ENCODE data around the gene CFL1. TPM values are rescaled to one million over a fixed set of nuclear protein-coding genes. Genes with fewer than 3 reads are reported as not detected.

CFL1 gene
- total and polyA plus RNA-seq, 4 donors = 472 to 1,371 (median 1,022) TPM

GRCh38 chr11:65817835-65818680 lies 39.9 kb downstream of the CFL1 start:
- peaks cover 3% of the 10 kb centered on the region for H3K36me3 ChIP-seq (ENCODE audit: control insufficient read depth, insufficient read depth, low read length)
- peak overlapping the region; percentile 56 for H3K4me3 ChIP-seq (ENCODE audit: low read depth, low read length)
- H3K27me3 ChIP-seq (ENCODE audit: control insufficient read depth, insufficient read depth, low read length) = no peaks in the 10 kb centered on the region
- no peak overlapping the region for H3K27ac ChIP-seq (ENCODE audit: low read depth, low read length)
- DNase-seq (ENCODE audit: low read depth in 4 of 6, low spot score in 6 of 6) = peak; percentile 61 to 95 (median 84)
- H3K4me1 ChIP-seq (ENCODE audit: control insufficient read depth, insufficient read depth, low read length) = peaks cover 12% of the 10 kb centered on the region
- 6% methylated on average over 73 of the region's 74 CpGs for WGBS (ENCODE audit: insufficient coverage)
- no peaks in the 10 kb centered on the region for H3K9me3 ChIP-seq (ENCODE audit: control insufficient read depth, insufficient read depth, low read length)

- Histone ChIP-seq H3K4me3 (ENCODE audit: low read depth, low read length) (peak overlapping the region; percentile 56), H3K9me3 (ENCODE audit: control insufficient read depth, insufficient read depth, low read length) (no peaks in the 10 kb centered on the region), H3K27me3 (ENCODE audit: control insufficient read depth, insufficient read depth, low read length) (no peaks in the 10 kb centered on the region), H3K27ac (ENCODE audit: low read depth, low read length) (no peak overlapping the region), H3K36me3 (ENCODE audit: control insufficient read depth, insufficient read depth, low read length) (peaks cover 3% of the 10 kb centered on the region), H3K4me1 (ENCODE audit: control insufficient read depth, insufficient read depth, low read length) (peaks cover 12% of the 10 kb centered on the region)
- peak in 1 of 6 donors; percentile 39 for DNase-seq (ENCODE audit: low read depth in 4 of 6, low spot score in 6 of 6)
- 93% methylated on average over 3 of the region's 5 CpGs for WGBS (ENCODE audit: insufficient coverage)
These were observed 40.6 kb downstream of the CFL1 start for GRCh38 chr11:65817312-65817834.

- H3K9me3 ChIP-seq (ENCODE audit: control insufficient read depth, insufficient read depth, low read length) = no peaks in the 10 kb centered on the region
- no peak for DNase-seq (ENCODE audit: low read depth in 4 of 6, low spot score in 6 of 6)
- H3K4me1 ChIP-seq (ENCODE audit: control insufficient read depth, insufficient read depth, low read length) = peaks cover 15% of the 10 kb centered on the region
- H3K36me3 ChIP-seq (ENCODE audit: control insufficient read depth, insufficient read depth, low read length) = peaks cover 3% of the 10 kb centered on the region
- WGBS (ENCODE audit: insufficient coverage) = 94% methylated on average over 3 of the region's 3 CpGs
- H3K4me3 ChIP-seq (ENCODE audit: low read depth, low read length) = no peak overlapping the region
- no peak overlapping the region for H3K27ac ChIP-seq (ENCODE audit: low read depth, low read length)
- H3K27me3 ChIP-seq (ENCODE audit: control insufficient read depth, insufficient read depth, low read length) = no peaks in the 10 kb centered on the region
These were observed 41.3 kb downstream of the CFL1 start for GRCh38 chr11:65816696-65817095.

GRCh38 chr11:65814986-65815565 lies 42.9 kb downstream of the CFL1 start:
- H3K4me1 ChIP-seq (ENCODE audit: control insufficient read depth, insufficient read depth, low read length) = peaks cover 18% of the 10 kb centered on the region
- H3K36me3 ChIP-seq (ENCODE audit: control insufficient read depth, insufficient read depth, low read length) = peaks cover 3% of the 10 kb centered on the region
- DNase-seq (ENCODE audit: low read depth in 4 of 6, low spot score in 6 of 6) = no peak
- 75% methylated on average over 14 of the region's 16 CpGs for WGBS (ENCODE audit: insufficient coverage)
- no peak overlapping the region for H3K4me3 ChIP-seq (ENCODE audit: low read depth, low read length)
- no peak overlapping the region for H3K27ac ChIP-seq (ENCODE audit: low read depth, low read length)
- H3K27me3 ChIP-seq (ENCODE audit: control insufficient read depth, insufficient read depth, low read length) = no peaks in the 10 kb centered on the region
- H3K9me3 ChIP-seq (ENCODE audit: control insufficient read depth, insufficient read depth, low read length) = no peaks in the 10 kb centered on the region

GRCh38 chr11:65814131-65814985 lies 43.6 kb downstream of the CFL1 start:
- no peaks in the 10 kb centered on the region for H3K27me3 ChIP-seq (ENCODE audit: control insufficient read depth, insufficient read depth, low read length)
- H3K27ac ChIP-seq (ENCODE audit: low read depth, low read length) = no peak overlapping the region
- peaks cover 18% of the 10 kb centered on the region for H3K4me1 ChIP-seq (ENCODE audit: control insufficient read depth, insufficient read depth, low read length)
- DNase-seq (ENCODE audit: low read depth in 4 of 6, low spot score in 6 of 6) = peak in 2 of 6 donors; percentile 24 to 37
- 74% methylated on average over 7 of the region's 18 CpGs for WGBS (ENCODE audit: insufficient coverage)
- H3K36me3 ChIP-seq (ENCODE audit: control insufficient read depth, insufficient read depth, low read length) = peaks cover 3% of the 10 kb centered on the region
- H3K9me3 ChIP-seq (ENCODE audit: control insufficient read depth, insufficient read depth, low read length) = no peaks in the 10 kb centered on the region
- no peak overlapping the region for H3K4me3 ChIP-seq (ENCODE audit: low read depth, low read length)

- Histone ChIP-seq H3K9me3 (ENCODE audit: control insufficient read depth, insufficient read depth, low read length) (no peaks in the 10 kb centered on the region), H3K4me1 (ENCODE audit: control insufficient read depth, insufficient read depth, low read length) (peaks cover 9% of the 10 kb centered on the region), H3K27me3 (ENCODE audit: control insufficient read depth, insufficient read depth, low read length) (no peaks in the 10 kb centered on the region), H3K36me3 (ENCODE audit: control insufficient read depth, insufficient read depth, low read length) (peaks cover 3% of the 10 kb centered on the region), H3K4me3 (ENCODE audit: low read depth, low read length) (no peak overlapping the region), H3K27ac (ENCODE audit: low read depth, low read length) (no peak overlapping the region)
- peak in 1 of 6 donors; percentile 5 for DNase-seq (ENCODE audit: low read depth in 4 of 6, low spot score in 6 of 6)
- WGBS (ENCODE audit: insufficient coverage) = 52% methylated on average over 10 of the region's 19 CpGs
These were observed 46.1 kb downstream of the CFL1 start for GRCh38 chr11:65811764-65812475.

- WGBS (ENCODE audit: insufficient coverage) = 88% methylated on average over 18 of the region's 23 CpGs
- H3K36me3 ChIP-seq (ENCODE audit: control insufficient read depth, insufficient read depth, low read length) = peaks cover 3% of the 10 kb centered on the region
- H3K27ac ChIP-seq (ENCODE audit: low read depth, low read length) = no peak overlapping the region
- no peaks in the 10 kb centered on the region for H3K27me3 ChIP-seq (ENCODE audit: control insufficient read depth, insufficient read depth, low read length)
- peak in 1 of 6 donors; percentile 28 for DNase-seq (ENCODE audit: low read depth in 4 of 6, low spot score in 6 of 6)
- no peaks in the 10 kb centered on the region for H3K9me3 ChIP-seq (ENCODE audit: control insufficient read depth, insufficient read depth, low read length)
- no peak overlapping the region for H3K4me3 ChIP-seq (ENCODE audit: low read depth, low read length)
- H3K4me1 ChIP-seq (ENCODE audit: control insufficient read depth, insufficient read depth, low read length) = peaks cover 6% of the 10 kb centered on the region
These were observed 47.7 kb downstream of the CFL1 start for GRCh38 chr11:65810046-65810868.

- Histone ChIP-seq H3K4me1 (ENCODE audit: control insufficient read depth, insufficient read depth, low read length) (peaks cover 6% of the 10 kb centered on the region), H3K36me3 (ENCODE audit: control insufficient read depth, insufficient read depth, low read length) (no peaks in the 10 kb centered on the region), H3K9me3 (ENCODE audit: control insufficient read depth, insufficient read depth, low read length) (no peaks in the 10 kb centered on the region), H3K27ac (ENCODE audit: low read depth, low read length) (no peak overlapping the region), H3K4me3 (ENCODE audit: low read depth, low read length) (no peak overlapping the region), H3K27me3 (ENCODE audit: control insufficient read depth, insufficient read depth, low read length) (no peaks in the 10 kb centered on the region)
- no peak for DNase-seq (ENCODE audit: low read depth in 4 of 6, low spot score in 6 of 6)
- 88% methylated on average over 8 of the region's 9 CpGs for WGBS (ENCODE audit: insufficient coverage)
These were observed 48.5 kb downstream of the CFL1 start for GRCh38 chr11:65809496-65809895.

All from spinal cord (tissue), 10 donors.